Measurements from ENCODE around the gene SLC1A7. TPM values are rescaled to one million over a fixed set of nuclear protein-coding genes. Genes with fewer than 3 reads are reported as not detected.

The SLC1A7 gene
- total RNA-seq, 2 donors from 2014 or later, result not detected

DNA sequence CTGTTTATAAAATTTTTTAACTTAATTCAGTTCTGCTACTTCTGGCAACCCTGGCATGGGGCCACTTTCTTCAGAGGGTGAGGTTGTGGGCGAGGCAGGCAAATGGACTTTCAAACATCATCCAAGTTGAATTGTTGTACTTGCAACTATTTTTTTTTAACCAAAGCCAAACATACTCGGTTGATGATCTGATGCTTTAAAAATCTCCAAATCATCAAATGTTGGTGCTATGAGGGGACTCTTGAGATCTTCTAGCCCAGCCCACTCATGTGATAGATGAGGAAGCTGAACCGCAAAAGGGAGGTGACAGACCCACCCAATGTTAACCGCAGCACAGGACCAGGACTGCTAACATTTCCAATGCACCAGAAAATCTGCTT, 6.7 kb downstream of the SLC1A7 start:
- H3K4me1 Mint-ChIP-seq, result peaks cover 3% of the 10 kb centered on the region
- no peaks in the 10 kb centered on the region for H3K27me3 Mint-ChIP-seq
- ATAC-seq (no peak), DNase-seq (no peak)
- H3K36me3 Mint-ChIP-seq (ENCODE audit: low read depth), result no peaks in the 10 kb centered on the region
- no peak overlapping the region for H3K4me3 Mint-ChIP-seq
- H3K9me3 ChIP-seq (ENCODE audit: control insufficient read depth, low read length, poor library complexity, severe bottlenecking), result no peaks in the 10 kb centered on the region
- H3K27ac Mint-ChIP-seq, result no peak overlapping the region

DNA sequence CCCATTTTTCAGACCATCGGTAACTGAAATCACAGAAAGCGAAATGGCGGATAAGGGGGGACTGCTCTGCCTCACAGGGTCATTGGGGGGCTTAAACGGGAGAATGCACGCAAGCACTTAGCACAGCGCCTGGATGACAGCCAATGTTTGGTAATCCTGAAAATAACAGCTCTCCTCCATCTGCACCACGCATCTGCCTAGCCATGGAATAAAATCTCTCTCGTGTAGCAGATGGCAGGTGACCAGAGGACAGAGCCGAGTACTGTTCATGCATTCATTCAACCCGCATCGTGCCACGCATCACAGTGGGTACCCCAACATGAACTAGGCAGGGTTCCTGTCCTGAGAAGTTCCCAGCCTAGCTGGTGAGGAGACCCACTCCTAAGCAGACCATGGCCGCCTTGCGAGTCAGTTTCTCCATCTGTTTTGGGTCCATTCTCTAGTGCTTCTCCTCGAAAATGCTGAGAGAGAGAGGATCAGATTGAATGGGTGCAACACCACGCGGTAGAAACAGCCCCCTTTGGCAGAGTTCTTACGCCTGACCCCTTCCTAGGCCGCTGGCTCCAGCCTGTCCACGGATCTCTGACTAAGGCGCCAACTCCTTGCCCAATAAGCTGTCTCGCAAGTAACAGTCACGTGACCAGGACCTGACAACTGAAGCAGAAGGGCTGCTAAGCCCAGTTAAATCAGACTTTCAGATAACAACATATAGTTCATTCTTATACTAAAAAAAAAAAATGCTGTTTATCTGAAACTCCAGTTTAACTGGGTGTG, 7.3 kb downstream of the SLC1A7 start:
- no peak for ATAC-seq
- Mint-ChIP-seq H3K36me3 (ENCODE audit: low read depth) (no peaks in the 10 kb centered on the region), H3K4me1 (peaks cover 3% of the 10 kb centered on the region), H3K27me3 (no peaks in the 10 kb centered on the region), H3K4me3 (no peak overlapping the region), H3K27ac (no peak overlapping the region)
- no peak for DNase-seq
- H3K9me3 ChIP-seq (ENCODE audit: control insufficient read depth, low read length, poor library complexity, severe bottlenecking), result no peaks in the 10 kb centered on the region

DNA sequence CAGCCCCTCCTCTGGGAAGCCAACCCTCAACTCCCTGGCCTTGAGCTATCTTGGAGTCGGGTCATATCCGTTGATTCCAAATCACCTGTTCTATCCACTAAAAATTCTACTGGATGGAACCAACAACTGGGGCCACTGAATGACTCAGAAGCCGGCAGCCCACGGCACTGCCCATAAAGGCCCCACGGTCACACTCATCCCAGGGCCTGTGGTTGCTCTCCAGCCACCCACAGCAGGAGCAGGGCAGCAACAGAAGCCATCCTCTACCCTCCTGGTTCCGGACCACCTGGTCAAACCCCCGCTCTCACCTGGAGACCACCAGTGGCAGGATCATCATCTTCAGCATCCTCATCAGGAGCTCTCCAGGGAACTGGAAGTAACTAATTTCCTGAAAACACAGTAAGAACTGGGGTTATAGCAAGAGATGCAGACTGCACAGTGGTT, 8.4 kb downstream of the SLC1A7 start:
- no peak overlapping the region for H3K27ac Mint-ChIP-seq
- no peak for ATAC-seq
- no peak for DNase-seq
- no peaks in the 10 kb centered on the region for H3K36me3 Mint-ChIP-seq (ENCODE audit: low read depth)
- no peaks in the 10 kb centered on the region for H3K27me3 Mint-ChIP-seq
- peaks cover 3% of the 10 kb centered on the region for H3K4me1 Mint-ChIP-seq
- no peaks in the 10 kb centered on the region for H3K9me3 ChIP-seq (ENCODE audit: control insufficient read depth, low read length, poor library complexity, severe bottlenecking)
- H3K4me3 Mint-ChIP-seq, result no peak overlapping the region

DNA sequence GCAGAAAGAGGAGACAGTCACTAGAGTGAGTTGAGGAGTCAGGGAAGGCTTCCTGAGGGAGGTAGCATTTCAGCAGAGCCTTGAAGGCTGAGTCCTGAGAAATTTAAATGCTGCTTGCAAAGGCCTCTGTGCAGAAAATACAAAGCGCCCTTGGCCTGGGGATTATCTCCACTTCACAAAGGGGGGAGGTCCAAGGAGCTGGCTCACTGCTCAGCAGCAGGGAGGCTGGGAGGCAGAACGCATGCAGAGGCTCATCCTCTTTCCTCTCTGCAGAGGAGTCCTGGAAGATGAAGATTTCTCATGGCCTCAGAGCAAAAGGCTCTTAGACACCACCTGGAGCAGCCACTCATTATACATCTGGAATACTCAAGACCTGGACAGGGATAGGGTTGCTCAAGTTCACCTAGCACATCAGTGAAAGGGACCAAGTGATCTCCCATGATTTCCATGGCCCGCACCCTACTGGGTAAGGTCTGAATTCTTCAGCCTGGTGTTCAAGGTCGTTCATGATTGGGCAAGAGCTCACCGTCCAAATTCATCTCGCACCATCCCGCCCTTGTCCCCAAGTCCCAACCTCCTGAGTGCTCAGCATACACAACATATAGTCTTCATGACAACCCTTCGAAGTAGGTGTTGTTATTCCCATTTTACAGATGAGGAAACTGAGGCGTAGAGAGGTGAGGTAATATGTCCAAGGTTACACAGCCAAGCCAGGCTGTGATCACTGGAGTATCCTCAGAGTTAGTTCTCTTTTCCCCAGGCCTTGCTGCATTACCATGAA, 9.0 kb downstream of the SLC1A7 start:
- no peaks in the 10 kb centered on the region for H3K36me3 Mint-ChIP-seq (ENCODE audit: low read depth)
- H3K9me3 ChIP-seq (ENCODE audit: control insufficient read depth, low read length, poor library complexity, severe bottlenecking), result no peaks in the 10 kb centered on the region
- peaks cover 3% of the 10 kb centered on the region for H3K4me1 Mint-ChIP-seq
- DNase-seq (no peak), ATAC-seq (no peak)
- no peak overlapping the region for H3K27ac Mint-ChIP-seq
- H3K4me3 Mint-ChIP-seq, result no peak overlapping the region
- peaks cover 1% of the 10 kb centered on the region for H3K27me3 Mint-ChIP-seq

DNA sequence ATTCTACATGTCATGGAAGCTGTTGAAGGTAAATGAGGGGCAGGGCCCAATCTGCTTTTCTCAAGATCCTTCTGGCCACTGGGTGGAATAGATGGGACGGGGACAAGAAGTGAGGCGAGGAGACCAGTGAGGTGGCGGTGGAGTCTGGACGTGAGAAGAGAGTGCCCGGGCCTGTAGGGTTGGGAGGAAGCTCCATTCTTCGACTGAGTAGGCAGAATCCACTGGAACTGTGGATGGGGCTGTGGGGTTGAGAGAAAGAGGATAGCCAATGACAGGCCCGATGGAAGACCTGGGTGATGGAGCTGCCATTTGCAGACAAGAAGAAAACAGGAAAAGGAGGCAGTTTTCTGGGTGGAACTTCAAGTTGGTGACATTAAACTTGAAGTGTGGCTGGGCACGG, 10.3 kb downstream of the SLC1A7 start:
- no peaks in the 10 kb centered on the region for H3K9me3 ChIP-seq (ENCODE audit: control insufficient read depth, low read length, poor library complexity, severe bottlenecking)
- Mint-ChIP-seq H3K4me3 (no peak overlapping the region), H3K27ac (no peak overlapping the region), H3K27me3 (peaks cover 12% of the 10 kb centered on the region), H3K4me1 (peaks cover 6% of the 10 kb centered on the region), H3K36me3 (ENCODE audit: low read depth) (no peaks in the 10 kb centered on the region)
- DNase-seq (no peak), ATAC-seq (no peak)

DNA sequence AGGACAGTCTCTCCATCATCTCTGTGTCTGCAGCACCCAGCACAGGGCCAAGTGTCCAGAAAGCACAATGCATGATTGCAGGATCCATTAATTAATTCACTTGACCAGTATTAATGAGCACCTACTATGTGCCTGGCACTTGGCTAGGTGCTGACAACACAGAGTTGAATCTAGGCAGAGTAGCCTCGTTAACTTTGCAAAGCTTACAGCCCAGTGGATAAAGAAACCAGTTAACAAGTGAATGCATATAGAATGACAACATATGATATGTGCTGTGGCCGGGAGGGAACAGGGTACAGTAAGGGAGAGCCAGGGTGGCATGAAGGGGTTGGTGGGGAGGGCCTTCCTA, 10.9 kb downstream of the SLC1A7 start:
- Mint-ChIP-seq H3K36me3 (ENCODE audit: low read depth) (no peaks in the 10 kb centered on the region), H3K27ac (no peak overlapping the region), H3K27me3 (peaks cover 12% of the 10 kb centered on the region), H3K4me3 (no peak overlapping the region), H3K4me1 (peaks cover 7% of the 10 kb centered on the region)
- ATAC-seq (no peak), DNase-seq (no peak)
- H3K9me3 ChIP-seq (ENCODE audit: control insufficient read depth, low read length, poor library complexity, severe bottlenecking), result no peaks in the 10 kb centered on the region

DNA sequence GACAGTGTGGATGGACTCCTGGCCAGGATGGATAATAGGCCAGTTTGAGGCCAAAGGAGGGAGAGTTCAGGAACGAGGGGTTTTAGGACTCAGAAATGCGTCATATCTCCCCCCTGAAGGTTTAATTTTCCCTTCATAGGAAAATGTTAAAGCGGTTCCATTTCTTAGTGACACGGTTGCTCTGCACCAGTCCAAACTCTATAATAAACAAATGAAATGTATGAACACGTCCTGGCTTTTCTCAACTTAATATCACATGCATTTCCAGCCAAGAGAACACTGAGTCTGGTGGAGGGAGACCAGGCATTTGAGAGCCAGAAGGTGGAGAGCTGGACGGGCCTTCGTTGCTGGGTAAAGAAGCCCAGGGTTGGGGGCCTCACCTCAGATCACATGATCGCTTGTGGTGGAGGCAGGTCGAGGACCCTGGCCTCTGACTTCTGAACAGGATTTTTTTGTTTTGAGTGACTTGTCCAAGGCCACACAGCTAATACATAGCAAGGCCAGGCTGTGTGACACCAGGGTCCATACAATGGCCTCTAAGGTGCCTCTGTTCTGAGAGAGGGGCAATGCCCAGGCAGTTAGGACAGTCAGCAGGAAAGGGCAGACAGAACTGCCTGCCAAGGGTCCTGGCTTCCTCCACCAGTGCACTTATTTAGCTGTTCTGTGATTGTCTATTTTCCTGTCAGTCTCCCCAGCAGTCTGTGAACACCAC, 11.4 kb downstream of the SLC1A7 start:
- Mint-ChIP-seq H3K27ac (no peak overlapping the region), H3K27me3 (peaks cover 12% of the 10 kb centered on the region), H3K4me3 (no peak overlapping the region), H3K4me1 (peaks cover 7% of the 10 kb centered on the region), H3K36me3 (ENCODE audit: low read depth) (no peaks in the 10 kb centered on the region)
- H3K9me3 ChIP-seq (ENCODE audit: control insufficient read depth, low read length, poor library complexity, severe bottlenecking), result no peaks in the 10 kb centered on the region
- ATAC-seq, result no peak
- no peak for DNase-seq

DNA sequence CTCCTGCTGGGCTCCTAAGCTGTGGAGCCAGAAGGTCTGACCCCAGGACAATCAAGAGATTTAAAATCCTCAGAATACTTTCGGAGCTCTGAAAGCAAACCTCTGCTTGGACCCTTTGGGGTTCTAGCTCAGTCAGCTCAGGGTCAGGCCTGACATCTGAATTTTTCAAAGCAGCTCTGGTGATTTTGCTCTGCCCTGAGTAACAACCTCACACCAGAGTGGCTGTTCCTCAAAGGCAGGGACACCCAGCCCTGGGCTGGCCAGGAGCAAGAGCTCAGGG, 11.9 kb downstream of the SLC1A7 start:
- H3K9me3 ChIP-seq (ENCODE audit: control insufficient read depth, low read length, poor library complexity, severe bottlenecking), result no peaks in the 10 kb centered on the region
- Mint-ChIP-seq H3K4me1 (peaks cover 7% of the 10 kb centered on the region), H3K4me3 (no peak overlapping the region), H3K27ac (no peak overlapping the region), H3K27me3 (peaks cover 12% of the 10 kb centered on the region), H3K36me3 (ENCODE audit: low read depth) (no peaks in the 10 kb centered on the region)
- no peak for ATAC-seq
- DNase-seq, result no peak

DNA sequence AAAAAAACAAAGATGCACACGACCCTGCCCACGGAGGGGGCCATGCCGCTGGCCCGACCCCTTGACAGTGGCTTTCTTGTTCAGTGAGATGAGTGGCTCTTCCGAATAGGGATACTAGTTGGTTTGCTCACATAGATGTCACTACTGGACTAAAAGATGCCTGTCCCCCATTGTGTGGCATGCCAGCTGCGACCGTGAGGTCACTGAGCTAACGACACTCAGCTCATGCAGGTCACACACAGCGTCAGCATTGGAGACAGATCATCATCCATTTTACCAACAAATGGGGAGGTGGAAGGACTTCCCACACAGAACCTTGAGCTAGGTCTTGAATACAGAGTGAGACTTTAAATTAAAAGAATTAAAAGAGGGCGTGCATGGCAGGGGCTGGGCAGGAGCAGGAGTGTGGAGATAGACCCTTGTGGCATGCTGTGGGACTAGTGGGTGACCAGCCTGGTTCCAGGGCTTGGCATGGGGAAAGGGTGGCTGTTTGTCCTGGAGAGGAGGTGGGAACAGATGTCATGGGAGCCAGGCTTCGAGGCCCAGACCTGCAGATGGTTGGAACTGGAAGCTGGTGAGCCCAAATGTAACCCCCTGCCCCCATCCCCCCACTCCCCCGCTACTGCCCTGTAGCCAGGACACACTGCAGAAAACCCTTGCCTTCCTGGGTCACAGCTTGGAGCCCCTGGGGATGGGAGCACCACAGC, 12.4 kb downstream of the SLC1A7 start:
- H3K27ac Mint-ChIP-seq, result no peak overlapping the region
- no peak overlapping the region for H3K4me3 Mint-ChIP-seq
- no peak for ATAC-seq
- peaks cover 7% of the 10 kb centered on the region for H3K4me1 Mint-ChIP-seq
- no peak for DNase-seq
- H3K36me3 Mint-ChIP-seq (ENCODE audit: low read depth), result no peaks in the 10 kb centered on the region
- H3K27me3 Mint-ChIP-seq, result peaks cover 13% of the 10 kb centered on the region
- H3K9me3 ChIP-seq (ENCODE audit: control insufficient read depth, low read length, poor library complexity, severe bottlenecking), result no peaks in the 10 kb centered on the region

DNA sequence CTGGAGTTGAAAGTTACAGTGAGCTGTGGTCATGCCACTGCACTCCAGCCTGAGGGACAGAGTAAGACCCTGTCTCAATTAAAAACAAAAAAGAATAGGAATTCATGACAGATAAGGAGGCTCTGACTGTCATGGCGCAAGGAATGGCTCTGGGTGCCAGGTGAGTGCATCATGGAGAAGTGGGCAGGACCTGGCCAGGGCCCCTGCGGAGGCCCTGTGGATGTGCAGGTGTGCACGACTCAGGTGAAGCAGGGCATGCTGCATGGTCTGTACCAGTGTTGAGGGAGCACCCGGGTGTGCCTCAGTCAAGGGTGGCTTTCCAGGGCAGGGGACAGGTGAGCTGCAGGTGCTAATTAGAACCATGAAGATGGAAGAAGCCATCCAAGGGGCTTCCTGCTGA, 14.0 kb downstream of the SLC1A7 start:
- H3K4me1 Mint-ChIP-seq, result peaks cover 7% of the 10 kb centered on the region
- no peak overlapping the region for H3K27ac Mint-ChIP-seq
- peaks cover 20% of the 10 kb centered on the region for H3K27me3 Mint-ChIP-seq
- no peak overlapping the region for H3K4me3 Mint-ChIP-seq
- ATAC-seq, result no peak
- no peak for DNase-seq
- H3K36me3 Mint-ChIP-seq (ENCODE audit: low read depth), result no peaks in the 10 kb centered on the region
- no peaks in the 10 kb centered on the region for H3K9me3 ChIP-seq (ENCODE audit: control insufficient read depth, low read length, poor library complexity, severe bottlenecking)

DNA sequence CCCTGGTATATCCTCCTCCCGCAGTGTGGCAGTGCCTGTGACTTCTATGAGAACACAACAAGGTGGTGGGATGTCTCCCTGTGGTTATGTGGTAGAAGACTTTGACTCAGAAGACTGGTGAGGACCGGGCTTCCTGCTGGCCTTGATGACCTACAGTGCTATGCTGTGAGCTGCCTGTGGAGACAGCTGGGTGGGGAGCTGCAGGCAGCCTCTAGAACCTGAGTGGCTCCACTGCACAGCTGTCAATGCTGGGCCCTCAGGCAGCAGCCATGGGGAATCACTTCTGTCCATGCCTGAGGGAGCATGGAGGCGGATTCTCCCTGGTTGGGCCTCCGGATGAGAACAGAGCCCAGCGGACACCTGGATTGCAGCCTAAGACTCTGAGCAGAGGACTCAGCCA, 14.9 kb downstream of the SLC1A7 start:
- ATAC-seq (no peak), DNase-seq (no peak)
- Mint-ChIP-seq H3K4me3 (no peak overlapping the region), H3K36me3 (ENCODE audit: low read depth) (no peaks in the 10 kb centered on the region), H3K4me1 (peaks cover 7% of the 10 kb centered on the region), H3K27ac (no peak overlapping the region), H3K27me3 (peaks cover 20% of the 10 kb centered on the region)
- H3K9me3 ChIP-seq (ENCODE audit: control insufficient read depth, low read length, poor library complexity, severe bottlenecking), result no peaks in the 10 kb centered on the region

DNA sequence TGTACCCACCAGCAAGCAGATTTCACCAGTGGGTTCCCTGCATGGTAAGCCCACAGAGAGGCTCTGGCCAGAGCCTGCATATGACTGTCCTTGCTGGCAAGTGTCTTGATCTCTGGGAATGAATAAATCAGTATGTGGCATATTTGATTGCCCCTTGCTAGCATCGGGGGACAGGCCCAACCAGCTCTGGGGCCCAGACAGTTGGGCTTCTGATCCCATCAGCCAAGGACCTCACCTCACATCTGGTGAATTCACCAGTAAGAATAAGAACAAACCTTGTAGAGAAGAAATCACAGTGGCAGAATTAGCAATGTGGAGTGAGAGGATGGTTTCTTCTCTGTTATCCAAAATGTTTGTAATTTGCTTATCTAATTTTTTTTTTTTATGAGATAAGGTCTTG, 15.9 kb downstream of the SLC1A7 start:
- Mint-ChIP-seq H3K27ac (no peak overlapping the region), H3K4me1 (peaks cover 4% of the 10 kb centered on the region), H3K36me3 (ENCODE audit: low read depth) (no peaks in the 10 kb centered on the region), H3K27me3 (peaks cover 20% of the 10 kb centered on the region), H3K4me3 (no peak overlapping the region)
- DNase-seq, result no peak
- ATAC-seq, result no peak
- H3K9me3 ChIP-seq (ENCODE audit: control insufficient read depth, low read length, poor library complexity, severe bottlenecking), result no peaks in the 10 kb centered on the region

DNA sequence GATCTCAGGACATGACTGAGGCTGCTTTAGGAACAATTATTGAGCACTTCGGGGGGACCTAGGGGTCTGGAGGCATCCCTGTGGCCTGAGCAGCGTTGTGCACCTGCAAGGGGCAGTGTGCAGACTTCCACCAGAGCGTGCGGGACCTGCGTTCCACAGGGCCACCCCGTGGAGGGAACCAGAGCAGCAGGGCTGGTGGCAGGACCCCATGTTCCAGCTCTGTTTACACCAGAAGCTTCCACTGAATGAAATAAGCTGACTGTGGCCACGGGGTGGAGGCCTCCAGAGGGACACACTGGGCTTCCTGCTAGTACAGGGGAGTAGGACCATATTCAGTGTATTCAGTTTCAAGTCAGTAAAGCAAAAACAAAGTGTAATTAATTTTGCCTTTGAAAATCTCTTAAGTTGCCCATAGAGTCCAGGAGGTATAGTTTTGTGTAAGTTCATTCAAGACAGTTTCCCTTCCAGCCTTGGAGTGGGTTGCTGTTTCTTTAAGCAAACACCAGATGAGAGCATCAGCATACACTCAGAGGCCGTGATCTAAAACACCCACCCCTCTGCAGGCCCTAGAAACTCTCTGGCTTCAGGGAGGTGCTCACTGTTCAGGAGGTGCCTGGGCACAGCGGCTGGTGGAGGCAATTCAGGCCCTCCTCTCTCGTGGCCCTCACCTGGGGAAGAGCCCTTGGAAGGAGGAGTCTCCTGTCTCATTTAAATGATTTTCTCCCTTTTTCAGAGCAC, 16.6 kb downstream of the SLC1A7 start:
- ATAC-seq, result no peak
- H3K9me3 ChIP-seq (ENCODE audit: control insufficient read depth, low read length, poor library complexity, severe bottlenecking), result no peaks in the 10 kb centered on the region
- H3K4me3 Mint-ChIP-seq, result no peak overlapping the region
- H3K27me3 Mint-ChIP-seq, result peaks cover 26% of the 10 kb centered on the region
- H3K4me1 Mint-ChIP-seq, result peaks cover 4% of the 10 kb centered on the region
- DNase-seq, result no peak
- no peaks in the 10 kb centered on the region for H3K36me3 Mint-ChIP-seq (ENCODE audit: low read depth)
- no peak overlapping the region for H3K27ac Mint-ChIP-seq
